GM12872 (cell line): ENCODE data around the gene NOP14.
A peak's percentile ranks its signal among the peaks of the same experiment; 100 is the strongest.

Source experiments
- CTCF ChIP-seq: IDR thresholded peaks from 3 replicates; pipeline ENCODE4 v1.5.1; 2011; ENCODE audit warnings: low read depth, mild to moderate bottlenecking, low read length, moderate library complexity; ENCODE audit not compliant: insufficient read depth

NOP14 gene

DNA sequence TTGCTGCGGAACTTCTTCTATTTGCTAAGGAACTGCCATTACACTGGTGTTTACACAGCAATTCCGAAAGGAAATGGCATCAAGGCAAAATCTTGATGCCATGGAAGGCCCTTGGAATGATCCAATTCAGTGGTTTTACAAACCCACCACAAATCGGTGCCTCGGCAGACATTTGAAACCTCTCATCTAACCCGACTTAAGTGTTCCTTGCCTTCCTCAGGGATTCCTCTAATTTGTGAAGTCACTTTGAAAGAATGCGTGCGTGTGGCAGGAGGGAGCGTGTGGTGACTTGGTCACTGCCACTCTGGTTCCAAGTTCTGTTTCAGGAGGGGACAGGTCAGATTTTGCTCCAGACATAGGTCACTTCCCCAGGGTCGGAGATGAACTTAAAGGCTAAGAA, 4.8 kb downstream of the NOP14 start:
- no peak for TF ChIP-seq CTCF

GRCh38 chr4:2954358-2955185, 8.6 kb downstream of the NOP14 start:
- TF ChIP-seq CTCF: peak; percentile 21; the same call in 1 of the 3 replicates

- no peak for TF ChIP-seq CTCF
Measured at GRCh38 chr4:2953496-2953895, 9.7 kb downstream of the NOP14 start.

GRCh38 chr4:2950221-2950989, 12.8 kb downstream of the NOP14 start:
- TF ChIP-seq CTCF: no peak

- TF ChIP-seq CTCF: no peak
Measured at GRCh38 chr4:2949782-2950125, 13.5 kb downstream of the NOP14 start.

- TF ChIP-seq CTCF: peak; percentile 61
Measured at GRCh38 chr4:2948895-2949781, 14.1 kb downstream of the NOP14 start.

- TF ChIP-seq CTCF: no peak
Measured at GRCh38 chr4:2947926-2948325, 15.3 kb downstream of the NOP14 start.
